GM19043 (cell line): ENCODE results near the gene SLC6A18.

Source experiments
- ATAC-seq: cut with Tn5 transposase; IDR thresholded peaks from one replicate; pipeline ENCODE4 v1.9.1; 2021; ENCODE audit warnings: low read depth; ENCODE audit not compliant: unreplicated experiment

SLC6A18 gene

GRCh38 chr5:1225081-1225480, at the start of gene SLC6A18:
TSS of gene SLC6A18 (plus strand) at chr5:1225381. CDS start at chr5:1225478, 97 bp downstream.
- no peak for ATAC-seq

GRCh38 chr5:1175801-1176472, 49.2 kb upstream of the SLC6A18 start:
- no peak for ATAC-seq

- ATAC-seq = no peak
Measured at GRCh38 chr5:1176473-1177391, 48.4 kb upstream of the SLC6A18 start.

GRCh38 chr5:1177826-1178528, 47.2 kb upstream of the SLC6A18 start:
- ATAC-seq = no peak

GRCh38 chr5:1178529-1179382, 46.4 kb upstream of the SLC6A18 start:
- no peak for ATAC-seq

- ATAC-seq = no peak
Measured at GRCh38 chr5:1179383-1179715, 45.8 kb upstream of the SLC6A18 start.

- no peak for ATAC-seq
Measured at GRCh38 chr5:1180096-1180495, 45.1 kb upstream of the SLC6A18 start.

- no peak for ATAC-seq
Measured at GRCh38 chr5:1180841-1181271, 44.3 kb upstream of the SLC6A18 start.

- ATAC-seq = no peak
Measured at GRCh38 chr5:1181451-1182359, 43.5 kb upstream of the SLC6A18 start.

GRCh38 chr5:1182360-1182632, 42.9 kb upstream of the SLC6A18 start:
- ATAC-seq = no peak

GRCh38 chr5:1182633-1183423, 42.4 kb upstream of the SLC6A18 start:
- no peak for ATAC-seq

GRCh38 chr5:1183424-1184162, 41.6 kb upstream of the SLC6A18 start:
- ATAC-seq = no peak

- no peak for ATAC-seq
Measured at GRCh38 chr5:1184163-1184470, 41.1 kb upstream of the SLC6A18 start.

GRCh38 chr5:1184481-1184880, 40.7 kb upstream of the SLC6A18 start:
- ATAC-seq = no peak

- ATAC-seq = no peak
Measured at GRCh38 chr5:1185038-1185627, 40.0 kb upstream of the SLC6A18 start.

GRCh38 chr5:1185629-1186350, 39.4 kb upstream of the SLC6A18 start:
- ATAC-seq = no peak
